Measurements from ENCODE around the gene MEGF11.

Gene MEGF11

DNA sequence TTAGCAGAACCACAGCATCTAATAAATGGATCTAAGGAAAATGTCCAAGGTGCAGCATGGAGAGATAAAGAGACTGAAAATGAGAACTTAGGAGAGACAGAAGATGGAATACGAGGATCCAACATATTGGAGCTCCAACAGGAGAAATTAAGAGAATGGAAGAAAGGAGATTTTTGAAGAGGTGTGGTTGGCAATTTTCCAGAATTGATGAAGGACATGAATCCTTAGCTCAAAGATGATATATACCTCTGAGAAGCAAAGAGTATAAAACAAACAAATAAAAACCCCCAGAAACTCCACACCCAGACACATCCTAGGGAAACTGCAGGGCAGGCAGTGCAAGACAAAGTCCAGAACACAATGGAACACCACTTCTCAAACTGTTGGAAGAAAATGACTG lies 141.2 kb downstream of the MEGF11 start:
- no peak for DNase-seq (ENCODE audit: low read depth)

DNA sequence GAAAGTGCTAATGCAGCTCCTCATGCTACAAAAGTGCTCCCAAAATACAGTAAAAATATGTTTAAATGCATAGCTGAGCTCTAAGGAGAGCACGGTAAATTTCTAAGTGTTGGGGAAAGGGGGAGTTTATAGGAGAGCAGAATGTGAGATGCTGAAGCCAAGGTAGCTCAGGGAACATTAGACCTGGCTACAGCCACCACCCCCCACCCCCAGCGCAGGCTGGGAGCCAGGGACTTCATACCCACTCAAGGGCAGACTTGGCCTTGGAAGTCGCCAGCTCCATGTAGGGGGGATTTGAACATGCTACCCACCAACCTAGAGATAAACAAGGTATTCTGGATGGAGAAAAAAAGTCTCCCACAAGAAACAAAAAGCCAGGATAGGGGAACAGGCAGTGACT lies 142.2 kb downstream of the MEGF11 start:
- DNase-seq (ENCODE audit: low read depth): no peak

DNA sequence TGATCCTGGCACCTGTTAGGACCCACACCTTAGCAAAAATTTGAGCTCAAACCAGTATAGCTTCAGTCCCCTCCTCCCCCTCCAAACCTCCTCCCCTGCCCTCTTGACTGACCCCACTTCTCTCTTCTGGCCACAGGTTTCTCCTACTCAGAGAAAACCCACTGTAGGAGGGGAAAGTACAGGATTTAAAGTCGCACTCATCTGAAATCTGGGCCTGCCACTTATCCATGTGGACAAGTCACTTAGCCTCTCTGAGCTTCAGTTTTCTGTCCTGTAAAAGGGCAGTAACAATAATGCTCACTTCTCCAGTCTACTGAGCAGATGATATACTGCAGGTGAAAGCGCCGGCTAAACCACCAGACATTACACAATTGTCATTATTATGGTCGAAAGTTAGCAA lies 142.7 kb downstream of the MEGF11 start:
- DNase-seq (ENCODE audit: low read depth): no peak

DNA sequence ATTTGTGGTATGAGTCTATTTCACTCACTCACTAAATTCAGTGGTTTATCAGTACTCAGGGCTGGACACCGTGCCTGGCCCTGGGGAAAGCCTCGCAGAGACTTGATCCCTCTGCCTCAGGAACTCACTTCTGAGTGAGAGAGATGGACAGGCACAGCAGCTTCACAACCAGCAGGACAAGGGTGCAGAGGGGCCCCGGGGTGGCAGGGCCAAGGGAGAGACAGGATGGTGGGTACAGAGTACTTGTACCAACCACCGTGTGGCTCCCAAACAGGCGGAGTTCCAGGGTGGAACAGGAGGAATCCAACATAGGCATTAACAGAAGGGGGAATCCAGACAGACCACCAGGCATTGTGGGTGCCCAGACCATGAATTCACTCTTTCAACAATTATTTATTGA lies 143.7 kb downstream of the MEGF11 start:
- no peak for DNase-seq (ENCODE audit: low read depth)

DNA sequence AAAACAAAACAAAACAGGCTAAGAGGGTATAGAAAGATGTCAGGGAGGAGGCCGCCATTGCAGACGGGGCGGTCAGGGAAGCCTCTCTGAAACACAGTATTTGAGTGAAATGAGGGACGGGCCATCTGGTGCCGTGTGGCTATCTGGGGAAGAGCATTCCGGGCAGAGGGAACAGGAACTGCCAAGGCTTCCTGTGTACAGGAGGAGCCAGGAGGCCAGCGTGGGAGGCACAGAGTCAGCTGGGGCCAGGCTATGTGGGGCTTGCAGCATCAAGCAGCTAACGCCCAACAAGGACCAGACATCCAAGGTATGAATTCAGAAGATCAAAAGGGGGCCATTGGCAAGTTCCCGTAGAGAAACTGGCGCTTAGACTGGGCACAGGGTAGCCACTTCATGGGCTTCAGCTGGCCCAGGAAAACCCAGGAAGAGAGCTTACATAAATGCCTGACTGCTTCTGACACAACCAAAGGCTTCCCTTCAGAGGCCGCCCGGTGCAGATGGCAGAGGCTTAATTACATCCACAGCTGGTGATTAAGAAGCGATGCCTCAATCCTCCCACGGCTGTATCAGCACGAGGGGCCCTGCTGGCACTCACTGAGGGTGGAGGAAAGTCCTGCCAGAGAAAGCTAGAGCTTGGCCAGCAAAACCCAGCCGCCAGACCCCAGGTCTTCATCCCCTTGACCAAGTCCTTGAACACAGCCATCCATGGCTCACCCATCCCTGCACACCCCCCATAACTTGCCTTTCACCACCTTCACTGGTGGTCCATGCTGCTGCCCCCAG lies 144.9 kb downstream of the MEGF11 start:
- no peak for DNase-seq (ENCODE audit: low read depth)

DNA sequence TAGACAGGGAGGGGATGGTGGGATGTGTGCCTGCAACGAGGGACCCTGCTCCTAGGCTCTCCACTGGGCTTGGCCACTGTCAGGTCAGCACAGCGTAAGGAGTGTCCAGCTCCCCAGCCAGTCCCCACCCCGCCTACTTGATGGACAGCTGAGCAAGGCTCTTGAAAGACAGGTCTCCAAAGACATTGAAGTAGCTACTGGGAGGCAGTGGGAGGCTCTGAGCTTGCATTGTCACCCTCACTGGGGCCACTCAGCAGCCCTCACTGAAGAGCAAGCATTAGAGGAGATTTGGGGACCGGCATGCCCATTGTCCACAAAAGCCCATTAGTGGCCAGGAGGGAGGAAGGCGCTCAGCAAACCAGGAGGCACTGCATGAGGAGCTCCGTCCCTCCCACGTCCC lies 146.5 kb downstream of the MEGF11 start:
- DNase-seq (ENCODE audit: low read depth): no peak

DNA sequence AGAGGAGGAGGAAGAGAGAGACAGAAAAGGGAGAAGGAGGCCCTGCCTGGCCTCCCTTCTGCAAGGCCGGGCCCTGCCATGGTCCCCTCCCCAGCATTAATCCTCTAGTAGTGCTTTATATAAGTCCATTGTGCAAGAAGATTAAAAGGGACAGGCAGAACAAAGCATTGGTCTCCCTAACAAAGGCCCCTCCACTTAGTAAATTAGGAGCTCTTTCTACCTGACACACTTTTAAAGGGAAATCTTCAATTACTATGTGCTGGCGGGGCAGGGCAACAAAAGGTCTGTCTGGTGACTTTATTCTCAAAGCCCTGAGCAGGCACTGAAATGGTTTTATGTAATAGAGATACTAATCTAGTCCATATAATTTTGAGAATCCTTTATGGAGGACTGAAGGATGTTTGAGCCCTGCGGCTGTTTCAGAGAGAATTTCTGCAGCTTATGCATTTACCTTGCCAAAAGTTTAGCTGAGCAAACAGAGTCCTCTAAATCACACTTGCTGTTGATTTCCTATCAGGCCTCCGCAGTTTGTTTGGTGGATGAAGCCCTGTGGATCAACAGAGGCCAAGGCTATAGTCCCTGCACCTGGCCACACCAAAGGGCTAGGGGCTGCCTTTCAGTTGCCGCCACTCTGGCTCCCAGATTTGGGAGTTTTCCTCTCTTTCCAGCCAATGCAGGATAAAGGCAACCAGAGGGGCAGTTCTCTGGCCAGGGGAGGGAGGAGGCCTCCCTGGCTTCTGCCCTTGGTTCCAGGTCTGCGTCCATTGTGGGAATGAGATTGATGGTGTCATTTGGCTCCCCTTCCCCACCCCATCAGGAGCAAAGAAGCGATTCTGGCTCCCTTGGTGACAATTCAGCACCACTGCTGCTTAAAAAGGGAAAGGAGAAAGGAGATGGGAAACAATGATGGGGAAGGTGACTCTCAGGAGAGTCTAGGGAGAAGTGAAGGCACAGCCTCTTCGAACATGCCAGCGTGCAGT lies 148.0 kb downstream of the MEGF11 start:
- no peak for DNase-seq (ENCODE audit: low read depth)

DNA sequence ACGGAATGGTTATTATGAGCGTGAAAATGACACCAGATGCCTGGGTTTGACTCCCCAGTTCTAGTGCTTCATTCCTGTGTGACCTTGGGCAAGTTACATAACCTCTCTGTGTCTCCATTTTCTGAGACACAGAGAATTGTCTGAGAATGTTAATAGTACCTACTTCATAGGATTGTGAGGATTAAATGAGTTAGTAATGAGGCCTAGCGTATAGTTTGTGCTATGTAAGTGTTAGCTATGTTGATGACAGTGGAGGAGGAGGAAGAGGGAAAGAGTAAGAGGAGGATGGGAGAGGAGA lies 150.3 kb downstream of the MEGF11 start:
- DNase-seq (ENCODE audit: low read depth): no peak

DNA sequence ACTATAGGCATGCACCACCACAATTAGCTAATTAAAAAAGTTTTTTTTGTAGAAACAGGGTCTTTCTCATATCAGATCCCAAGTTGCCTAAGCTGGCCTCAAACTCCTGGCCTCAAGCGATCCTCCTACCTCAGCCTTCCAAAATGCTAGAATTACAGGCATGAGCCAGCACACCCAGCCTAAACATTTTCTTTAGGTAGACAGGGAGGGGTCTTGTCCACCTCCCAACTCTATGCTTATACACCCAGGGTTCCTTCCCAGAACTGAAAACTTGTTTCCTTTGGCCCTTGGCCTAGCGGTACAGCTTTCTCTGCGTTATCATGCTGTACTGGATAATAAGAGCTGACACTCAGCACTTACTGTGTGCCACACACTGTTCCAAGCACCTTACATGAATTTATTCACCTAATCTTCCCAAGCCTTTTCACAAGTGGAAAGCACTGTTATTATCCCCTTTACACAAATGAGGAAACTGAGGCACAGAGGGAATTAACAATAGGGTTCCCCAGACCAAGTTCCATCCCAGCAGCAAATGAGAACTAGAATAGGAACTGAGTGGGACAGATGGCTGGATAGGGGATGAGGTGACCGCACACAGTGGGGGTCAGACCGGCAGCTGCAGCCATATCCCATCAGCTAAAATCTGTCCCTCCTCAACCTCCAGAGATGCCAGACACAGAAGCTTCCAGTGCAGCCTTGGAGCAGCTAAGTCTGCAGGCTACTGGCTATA lies 150.8 kb downstream of the MEGF11 start:
- no peak for DNase-seq (ENCODE audit: low read depth)

DNA sequence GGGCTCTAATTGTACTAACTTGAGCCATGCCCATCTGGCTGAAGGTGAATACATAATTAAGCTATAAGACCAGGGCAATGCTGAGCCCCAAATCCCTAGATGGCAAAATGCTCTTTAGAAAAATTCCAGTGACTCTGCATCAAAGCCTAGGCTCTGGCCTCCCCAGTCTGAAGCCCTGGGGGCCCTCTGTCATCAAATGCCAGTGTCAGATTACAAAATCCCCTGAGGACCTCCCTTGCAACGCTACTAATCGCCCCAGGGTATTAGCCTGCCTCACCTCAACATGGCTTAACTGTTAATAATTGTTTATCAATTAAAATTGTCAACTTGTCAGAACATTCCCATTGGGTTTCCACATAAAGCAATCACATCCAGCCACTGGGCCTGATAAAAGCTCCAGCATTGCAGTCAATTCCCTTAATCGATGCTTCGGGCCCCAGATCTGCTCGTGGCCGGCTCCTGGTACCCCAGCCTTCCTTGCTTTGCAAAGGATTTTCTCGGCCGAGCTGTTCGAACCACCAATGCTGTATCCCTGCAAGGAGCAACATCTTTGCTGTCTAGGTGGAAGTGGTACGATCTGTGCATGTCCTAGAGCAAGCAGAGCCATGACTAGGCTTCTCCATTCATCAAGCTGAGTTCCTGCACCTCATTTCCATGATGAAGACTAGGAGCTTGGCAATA lies 151.7 kb downstream of the MEGF11 start:
- no peak for DNase-seq (ENCODE audit: low read depth)

DNA sequence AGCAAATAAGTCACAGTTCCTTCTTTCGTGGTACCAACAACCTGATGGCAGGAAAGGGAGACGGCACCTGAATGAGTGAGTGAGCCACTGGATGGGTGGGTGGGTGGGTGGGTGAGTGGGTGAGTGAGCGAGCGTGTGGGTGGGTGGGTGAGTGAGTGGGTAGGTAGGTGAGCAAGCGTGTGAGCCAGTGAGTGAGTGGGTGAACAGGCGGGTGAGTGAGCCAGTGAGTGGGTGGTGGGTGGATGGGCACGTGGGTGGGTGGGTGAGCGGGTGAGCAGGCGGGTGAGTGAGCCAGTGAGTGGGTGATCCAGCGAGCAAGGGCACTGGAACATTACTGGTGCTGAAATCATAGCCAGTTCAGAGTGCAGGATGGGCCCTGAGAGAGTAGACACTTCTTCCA lies 152.8 kb downstream of the MEGF11 start:
- DNase-seq (ENCODE audit: low read depth): no peak

DNA sequence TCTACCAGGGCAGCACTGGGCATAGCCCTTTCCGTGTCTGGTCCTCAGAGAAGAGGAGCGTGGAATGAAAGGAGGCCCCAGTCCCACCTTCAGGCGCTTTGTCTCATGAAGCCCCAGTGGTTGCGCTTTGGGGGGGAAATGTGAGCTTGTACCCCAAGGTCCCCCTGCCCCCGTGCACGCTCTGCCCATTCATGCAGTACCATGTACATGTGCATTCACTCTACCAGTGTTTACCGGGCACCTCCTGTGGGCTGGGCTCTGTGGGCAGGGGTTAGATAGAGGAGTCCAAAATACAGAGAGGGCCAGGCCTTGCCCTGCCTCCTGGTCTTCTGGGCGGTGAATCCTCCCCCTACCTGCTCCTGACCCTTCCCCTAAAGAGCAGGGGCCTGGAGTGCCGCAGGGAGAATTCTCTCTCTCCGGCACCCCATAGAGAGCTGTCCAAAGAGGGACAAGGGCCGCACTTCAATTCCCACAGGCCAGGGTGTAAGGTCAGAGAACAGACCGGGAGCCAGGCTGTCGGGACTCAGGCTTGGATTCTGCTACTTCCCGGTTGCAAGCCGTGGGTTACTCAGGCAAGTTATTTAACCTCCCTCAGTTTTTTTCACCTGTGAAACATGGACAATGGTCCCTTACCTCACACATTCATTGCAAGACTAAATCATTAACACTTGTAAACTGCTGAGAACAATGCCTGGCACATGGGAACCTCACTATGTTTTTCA lies 153.4 kb downstream of the MEGF11 start:
- DNase-seq (ENCODE audit: low read depth): no peak

DNA sequence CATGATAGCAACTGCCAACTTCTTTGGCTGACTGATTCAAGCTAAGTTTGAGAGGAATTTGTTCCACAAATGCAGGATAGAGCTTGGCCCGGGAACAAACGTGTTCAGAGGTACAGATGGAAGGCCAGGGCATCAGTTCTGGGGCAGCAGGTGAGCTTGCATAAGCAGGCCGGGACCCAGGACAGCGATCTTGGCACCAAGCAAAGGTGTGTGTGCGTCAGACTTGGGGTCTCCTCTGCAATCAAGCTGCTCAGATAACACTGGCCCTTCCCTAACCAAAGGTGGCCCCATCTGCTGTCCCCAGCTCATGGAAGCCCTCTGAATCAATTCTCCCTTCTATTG lies 155.6 kb downstream of the MEGF11 start:
- DNase-seq (ENCODE audit: low read depth): no peak

DNA sequence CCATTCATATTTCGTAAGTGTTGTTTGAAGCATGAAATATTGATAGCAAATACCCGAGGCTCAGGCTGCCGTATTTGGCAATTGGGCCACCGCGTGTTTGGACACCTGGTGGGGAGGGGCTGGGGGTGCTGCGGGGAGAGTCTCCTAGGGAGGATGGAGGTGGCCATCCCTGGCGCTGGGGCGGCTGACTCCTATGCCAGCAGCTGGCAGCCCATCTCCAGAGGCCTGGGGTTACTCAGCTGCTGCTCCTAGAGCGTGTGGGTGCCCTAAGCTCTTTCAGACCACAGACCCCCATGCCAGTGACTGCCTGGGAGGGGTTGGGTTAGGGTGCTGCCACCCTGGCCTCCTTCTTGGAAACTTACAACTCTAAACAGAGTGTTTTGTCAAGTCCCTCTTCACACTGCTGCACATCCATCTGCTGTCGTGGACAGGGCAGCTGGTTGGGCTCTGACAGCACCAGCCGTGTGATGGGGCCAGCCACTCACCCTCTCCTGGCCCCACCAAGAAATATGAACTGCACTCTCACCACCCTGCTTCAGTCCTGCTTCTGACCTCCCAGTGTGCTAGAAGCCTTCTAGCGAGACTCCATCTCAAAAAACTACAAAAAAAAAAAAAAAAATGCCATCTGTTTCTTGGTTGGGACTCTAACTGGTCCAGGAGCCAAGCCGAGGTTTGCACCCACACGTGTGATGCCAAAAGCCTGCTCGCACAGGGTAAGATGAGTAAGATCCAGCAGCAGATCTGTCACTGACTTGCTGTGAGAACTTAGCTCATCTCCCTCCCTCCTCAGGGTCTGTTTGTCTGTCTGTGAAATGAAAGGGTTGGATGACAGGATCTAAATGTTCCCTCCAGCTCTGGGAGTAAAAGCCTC lies 156.2 kb downstream of the MEGF11 start:
- DNase-seq (ENCODE audit: low read depth): no peak

DNA sequence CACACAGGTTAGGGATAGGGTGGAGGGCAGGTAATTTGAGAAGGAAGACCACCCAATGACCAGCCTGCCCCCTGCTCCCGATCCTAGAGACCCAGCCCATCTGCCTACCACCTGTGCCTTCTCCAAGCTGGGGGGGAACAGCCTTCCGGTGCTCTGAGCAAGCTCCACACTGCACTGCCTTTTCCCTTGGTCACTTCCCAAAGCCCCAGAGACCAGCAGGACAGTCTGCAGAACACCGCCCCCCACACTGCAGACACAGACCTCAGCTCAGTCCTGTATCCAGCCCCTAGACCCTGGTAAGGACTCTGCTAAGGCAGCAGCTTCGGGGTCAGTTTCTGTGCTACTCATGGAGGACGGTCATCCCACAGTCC lies 156.9 kb downstream of the MEGF11 start:
- no peak for DNase-seq (ENCODE audit: low read depth)

DNA sequence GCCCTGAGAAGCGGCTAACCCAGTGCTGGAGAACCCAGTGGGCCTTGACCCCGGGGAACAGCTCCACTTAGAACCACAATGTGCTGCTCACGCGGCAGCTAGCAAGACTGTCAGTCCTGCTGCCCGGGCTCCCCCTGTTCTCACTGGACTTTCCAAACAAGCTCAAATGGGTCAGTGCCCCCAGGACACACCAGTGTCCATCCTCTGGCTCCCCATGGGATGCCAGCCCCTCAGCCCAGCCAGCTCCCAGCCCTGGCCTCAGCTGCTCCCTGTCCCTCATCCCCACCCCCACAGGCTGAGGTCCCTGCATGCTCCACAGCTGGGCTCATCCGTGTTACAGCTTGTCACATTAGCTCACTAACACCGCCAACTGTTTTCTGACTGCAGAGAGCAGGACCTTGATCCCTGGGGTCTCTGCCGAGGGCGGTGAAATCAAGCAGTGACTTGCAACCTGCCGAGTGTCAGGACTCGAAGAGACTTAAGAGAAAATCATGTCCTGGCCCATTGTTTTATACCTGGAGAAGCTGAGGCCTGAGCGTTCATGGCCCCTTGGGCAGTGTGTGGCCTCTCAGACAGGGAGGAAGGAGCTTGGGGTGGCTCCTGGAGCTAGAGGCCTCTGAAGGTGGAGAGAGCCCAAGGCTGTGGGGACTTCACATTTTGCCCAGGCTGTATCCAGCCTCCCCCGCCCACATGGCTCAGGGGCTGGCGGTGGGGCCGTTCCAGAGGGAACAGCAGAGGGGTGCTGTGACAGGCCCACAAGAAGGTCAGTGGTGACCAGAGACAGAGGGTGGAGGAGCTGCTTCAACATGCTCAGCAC lies 157.5 kb downstream of the MEGF11 start:
- DNase-seq (ENCODE audit: low read depth): no peak

DNA sequence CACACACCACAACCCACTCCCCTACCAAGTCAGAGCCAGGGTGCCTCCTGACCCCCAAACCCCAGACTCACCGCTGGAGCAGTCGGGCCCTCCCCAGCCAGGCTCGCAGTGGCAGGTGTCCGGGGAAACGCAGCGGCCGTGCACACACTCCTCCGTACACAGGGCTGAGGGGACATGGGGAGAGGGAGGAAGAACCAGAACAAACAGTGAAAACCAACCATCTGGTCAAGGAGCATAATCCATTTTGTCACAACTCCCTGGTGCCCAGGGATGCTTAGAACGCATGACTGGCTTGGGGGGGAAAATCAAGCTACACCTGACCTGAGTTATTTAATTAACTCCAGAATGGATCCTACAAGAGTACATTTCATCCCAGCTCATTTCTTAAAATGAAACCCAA lies 159.2 kb downstream of the MEGF11 start:
- DNase-seq (ENCODE audit: low read depth): no peak

DNA sequence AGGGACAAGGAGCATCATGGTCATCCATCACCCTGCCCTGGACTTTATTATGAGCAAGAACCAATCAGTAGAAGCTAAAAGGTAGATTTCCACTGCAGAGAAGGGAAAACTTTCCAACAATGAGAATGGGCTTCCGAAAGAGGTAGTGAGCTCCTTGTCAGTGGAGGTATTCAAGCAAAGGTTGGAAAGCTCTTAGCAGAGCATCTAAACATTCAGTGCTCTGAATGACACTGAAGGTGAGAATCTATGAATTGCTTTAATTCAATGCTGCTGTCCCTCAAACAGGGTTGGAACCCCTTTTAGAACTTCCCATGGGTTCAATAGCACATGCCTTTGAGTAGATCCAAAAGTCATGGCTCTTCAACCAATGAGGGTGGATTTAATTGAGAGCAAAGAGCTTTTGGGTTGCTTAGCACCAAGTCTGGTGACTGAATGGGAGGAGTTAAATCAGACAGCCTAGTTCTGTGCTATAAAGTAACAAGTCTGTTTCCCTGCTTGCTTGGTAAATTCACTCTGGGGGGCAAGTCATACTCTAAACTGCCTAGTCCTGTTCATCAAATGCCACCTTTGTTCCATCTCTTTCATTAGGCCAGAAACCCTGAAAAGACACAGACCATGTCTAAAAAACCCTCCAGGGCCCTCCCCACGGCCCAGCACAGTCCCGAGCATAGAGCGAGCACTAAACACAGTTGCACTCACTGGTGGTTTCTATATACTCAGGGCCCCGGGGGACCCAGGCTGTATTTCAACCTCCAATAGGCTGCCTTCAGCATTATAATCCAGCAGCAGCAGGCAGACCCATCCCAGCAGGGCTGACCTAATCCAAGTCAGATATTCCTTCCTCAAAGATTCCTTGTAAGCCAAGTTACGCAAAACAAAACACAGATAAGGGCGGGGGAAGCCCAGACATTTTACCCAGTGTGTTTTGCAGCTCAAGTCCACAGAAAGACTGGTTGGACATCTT lies 161.2 kb downstream of the MEGF11 start:
- DNase-seq (ENCODE audit: low read depth): no peak

DNA sequence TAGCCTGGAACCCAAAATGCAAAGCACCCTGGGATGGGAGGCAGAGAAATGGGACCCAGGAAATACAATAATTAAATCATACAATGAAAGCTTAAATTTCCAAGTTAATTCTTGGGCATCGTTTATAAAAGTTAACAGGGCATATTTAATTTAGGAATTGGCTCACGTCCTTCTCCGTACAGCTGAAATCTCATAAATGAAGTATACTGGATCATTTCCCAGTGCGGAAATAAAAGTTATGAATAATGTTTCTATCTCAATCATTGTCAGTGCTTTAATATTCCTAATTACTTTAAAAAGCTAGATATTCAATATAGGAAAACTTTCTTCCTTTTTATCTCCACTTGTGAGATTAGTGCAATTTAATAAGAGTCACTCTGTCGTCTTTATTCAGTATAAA lies 164.0 kb downstream of the MEGF11 start:
- no peak for DNase-seq (ENCODE audit: low read depth)

All from HS-5 (cell line).